NCI-H1436 treated with DMSO at 0.1 percent for 48 hours (cell line): Measurements from ENCODE around the gene POLR2L.

Experiments
- DNase-seq: peaks from one replicate; lab custom pipeline; 2025; lab: John Stamatoyannopoulos, UW

Gene POLR2L

DNA sequence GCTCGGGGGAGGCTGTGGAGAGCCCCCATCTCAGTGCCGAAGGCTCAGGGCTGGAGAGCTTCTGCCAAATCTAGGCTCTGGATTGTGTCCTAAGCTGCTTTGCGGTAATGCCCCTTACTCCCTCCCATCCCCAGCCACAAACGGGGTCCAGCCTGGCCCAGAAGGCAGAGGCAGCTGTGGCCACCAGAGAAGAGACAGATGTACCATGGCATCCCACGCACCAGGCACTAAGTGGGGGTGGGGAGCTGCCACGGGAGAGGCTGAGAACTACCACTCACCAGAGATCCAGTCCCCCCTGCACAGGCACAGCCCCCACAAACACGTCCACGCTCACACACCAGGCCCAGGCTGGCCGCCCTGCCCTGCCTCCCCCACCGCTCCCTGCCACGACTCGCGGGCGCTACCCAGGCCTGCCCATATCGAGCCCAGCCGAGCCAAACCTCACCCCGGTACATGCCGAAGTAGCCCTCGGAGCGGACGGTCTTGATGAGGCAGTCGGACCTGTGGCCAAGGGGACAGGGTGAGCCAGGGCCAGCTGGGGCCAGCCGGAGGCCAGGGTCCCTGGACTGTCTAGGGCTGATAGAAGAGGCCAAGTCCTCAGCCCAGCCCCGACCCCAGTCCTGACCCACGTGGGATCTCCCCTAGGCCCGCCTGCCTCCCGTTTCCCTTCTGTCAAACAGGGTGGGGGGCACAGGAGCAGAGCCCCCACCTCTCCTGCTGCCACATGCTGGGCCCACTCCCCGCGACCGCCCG lies 48.1 kb downstream of the POLR2L start:
- no peak for DNase-seq

DNA sequence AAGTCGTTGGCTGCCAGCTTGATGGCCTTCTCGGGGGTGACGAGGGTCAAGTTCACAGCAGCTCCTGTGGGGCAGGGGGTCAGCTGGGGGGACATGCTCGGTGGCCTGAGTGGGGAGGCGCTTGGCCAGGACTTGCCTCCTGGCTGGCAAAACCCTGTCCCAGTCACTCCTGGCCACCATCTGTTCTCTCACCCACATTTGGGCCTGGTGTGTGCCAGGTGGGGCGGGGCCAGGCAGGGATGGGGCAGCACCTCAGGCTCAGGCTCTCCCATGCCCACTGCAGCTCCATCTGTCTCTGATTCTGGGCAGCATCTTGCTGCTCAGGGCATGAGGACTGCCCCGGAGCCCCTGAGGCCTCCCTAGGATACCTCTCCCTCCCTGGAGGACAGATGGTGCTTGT lies 48.8 kb downstream of the POLR2L start:
- DNase-seq: no peak

DNA sequence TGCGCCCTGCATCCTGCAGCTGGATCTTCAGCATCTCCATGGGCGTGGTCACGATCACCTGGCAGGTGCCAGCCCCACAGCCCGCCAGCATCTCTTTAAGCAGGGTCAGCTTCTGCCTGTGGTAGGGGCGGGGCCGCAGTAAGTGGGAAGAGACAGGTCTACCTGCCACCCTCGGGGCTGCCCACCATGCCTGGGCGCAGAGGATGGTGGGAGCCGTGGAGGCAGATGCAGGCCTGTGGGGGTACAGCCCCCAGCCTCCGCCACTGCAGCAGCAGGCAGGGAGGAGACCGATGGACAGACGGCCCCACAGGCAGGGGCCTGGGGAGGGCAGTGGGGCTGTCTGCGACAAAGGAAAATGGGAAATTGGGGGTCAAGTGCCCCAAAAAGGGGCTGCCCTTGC lies 49.5 kb downstream of the POLR2L start:
- DNase-seq: no peak

DNA sequence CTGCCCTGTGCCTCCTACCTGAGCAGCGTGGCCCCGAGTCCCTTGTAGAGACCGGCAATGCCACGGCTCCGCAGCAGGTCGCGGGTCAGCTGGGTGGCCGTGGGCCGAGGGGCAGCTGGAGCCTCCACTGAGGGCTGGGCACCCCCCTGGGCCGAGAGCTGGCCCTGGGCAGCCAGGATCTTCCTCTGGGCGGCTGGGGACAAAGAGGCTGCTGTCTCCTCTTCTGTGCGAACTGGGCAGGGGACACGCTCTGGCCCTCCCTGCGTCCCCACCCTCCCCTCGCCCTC lies 49.9 kb downstream of the POLR2L start:
- no peak for DNase-seq

DNA sequence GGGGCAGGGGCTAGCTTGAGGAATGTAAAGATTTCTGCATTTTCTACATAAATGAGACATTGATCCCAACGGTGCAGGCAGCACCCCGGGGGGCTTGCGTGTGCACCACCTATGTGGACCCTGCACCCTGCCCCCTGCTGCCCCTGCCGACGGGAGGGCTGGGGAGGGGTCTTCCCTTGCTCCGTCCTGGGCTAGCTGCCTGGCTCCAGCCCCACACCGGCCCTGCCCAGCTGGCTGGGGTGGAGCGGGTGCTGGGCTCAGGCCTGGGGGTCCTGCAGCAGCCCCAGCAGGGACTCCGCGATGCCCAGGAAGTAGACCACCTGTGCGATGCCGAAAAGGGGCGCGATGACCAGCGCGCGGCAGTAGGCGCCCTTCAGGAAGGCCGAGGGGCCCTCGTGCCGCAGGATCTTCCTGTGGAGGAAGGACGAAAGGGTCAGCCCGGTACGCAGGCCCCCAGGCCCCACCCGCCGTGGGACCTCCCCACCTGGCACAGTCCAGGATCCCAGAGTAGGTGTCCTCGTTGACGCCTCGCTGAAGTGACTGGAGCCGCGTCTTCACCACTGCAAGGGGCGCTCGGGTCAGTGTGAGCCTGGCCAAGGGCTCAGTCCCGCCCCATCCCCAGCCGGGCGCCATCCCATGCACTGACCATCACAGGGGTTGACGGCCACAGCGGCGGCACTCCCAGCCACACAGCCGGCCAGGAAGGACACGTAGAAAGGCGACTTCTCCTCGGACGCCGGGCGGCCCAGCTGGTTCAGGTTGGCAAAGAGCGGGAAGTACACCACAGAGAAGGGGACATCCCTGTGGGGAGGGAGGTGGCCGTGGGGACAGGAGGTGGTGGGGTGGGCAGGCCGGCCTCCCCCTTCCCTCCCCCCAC lies 50.4 kb downstream of the POLR2L start:
- DNase-seq: no peak

DNA sequence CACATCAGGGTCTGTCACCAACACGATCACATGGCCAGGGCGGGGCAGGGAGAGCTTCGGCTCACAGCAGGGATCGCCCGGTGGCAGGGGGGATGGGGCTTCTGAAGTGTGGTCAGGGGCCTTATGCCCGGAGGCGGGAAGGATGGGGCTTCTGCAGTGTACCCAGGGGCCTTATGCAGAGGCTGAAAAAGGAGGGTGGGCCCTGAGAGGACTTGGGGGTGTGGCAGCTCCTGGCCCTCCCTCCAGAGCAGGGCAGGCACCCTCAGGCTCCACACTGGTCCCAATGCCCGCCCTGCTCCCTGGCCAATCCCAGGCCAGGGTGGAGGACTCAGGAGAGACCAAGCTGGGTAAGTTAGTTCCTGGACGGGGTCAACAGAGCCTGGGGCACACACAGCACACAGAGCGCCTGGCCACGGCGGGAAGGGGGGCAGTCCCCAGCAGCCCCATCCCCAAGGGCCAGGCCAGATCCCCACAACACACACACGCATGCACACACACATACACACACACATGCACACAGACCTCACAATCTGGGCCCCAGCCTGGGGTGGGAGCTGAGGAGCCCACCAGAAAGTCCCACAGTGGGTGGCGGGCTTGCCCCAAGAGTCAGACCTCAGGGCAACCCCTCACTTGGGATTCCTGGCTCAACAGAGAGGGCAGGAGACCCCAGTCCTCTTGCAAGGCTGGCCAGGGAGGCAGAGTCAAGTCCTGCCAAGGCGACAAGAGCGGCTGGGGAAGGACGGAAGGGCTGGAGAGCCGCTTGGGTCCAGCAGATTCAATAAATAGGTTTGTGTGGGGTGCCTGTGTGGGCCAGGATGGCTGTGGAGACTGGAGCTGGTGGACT lies 51.4 kb downstream of the POLR2L start:
- no peak for DNase-seq

DNA sequence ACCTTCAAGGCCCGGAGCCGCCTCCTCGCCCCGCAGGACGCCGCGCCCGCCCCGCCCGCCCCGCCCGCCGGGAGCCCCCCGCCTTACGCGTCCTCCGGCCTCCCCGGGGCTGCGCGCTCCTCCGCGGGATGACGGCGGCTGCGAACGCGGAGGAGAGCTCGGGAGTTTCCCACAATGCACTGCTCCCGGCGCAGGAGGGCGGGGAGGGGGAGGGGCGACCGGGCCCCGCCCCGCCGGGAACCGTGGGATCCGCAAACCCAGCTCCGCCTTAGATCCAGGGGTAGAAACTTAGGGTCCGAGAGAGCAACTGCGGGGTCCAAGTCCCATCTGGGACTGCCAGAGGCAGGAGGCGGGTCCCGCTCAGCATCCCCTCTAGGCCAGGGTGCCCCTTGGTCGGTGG lies 52.4 kb downstream of the POLR2L start, which contains the start of gene CEND1:
Gene CEND1, minus strand, starts transcription at position 148 of the 400 bp plus-strand sequence. CDS start 1,514 bp downstream, outside the sequence.
- DNase-seq: no peak
